HUES6 (cell line): Measurements from ENCODE around the gene KIF26A.

Experiments
- H3K27ac ChIP-seq: 2 replicates; pipeline ENCODE4 v1.7.0; 2013; ENCODE audit warnings: low read depth, mild to moderate bottlenecking, low read length, inconsistent platforms
- H3K27me3 ChIP-seq: 2 replicates; pipeline ENCODE4 v1.6.1; 2013; ENCODE audit warnings: low read length; ENCODE audit not compliant: control insufficient read depth, insufficient read depth
- H3K36me3 ChIP-seq: 2 replicates; pipeline ENCODE4 v1.6.1; 2013; ENCODE audit warnings: low read length; ENCODE audit not compliant: control insufficient read depth, insufficient read depth
- H3K4me1 ChIP-seq: 2 replicates; pipeline ENCODE4 v1.6.1; 2013; ENCODE audit warnings: low read length; ENCODE audit not compliant: control insufficient read depth, insufficient read depth
- H3K4me3 ChIP-seq: 2 replicates; pipeline ENCODE4 v1.5.1; 2013; ENCODE audit warnings: low read depth, low read length
- H3K9ac ChIP-seq: one replicate; pipeline ENCODE4 v1.6.1; 2013; ENCODE audit warnings: mild to moderate bottlenecking, low read length
- H3K9me3 ChIP-seq: 2 replicates; pipeline ENCODE4 v1.6.1; 2013; ENCODE audit warnings: low read depth, low read length; ENCODE audit not compliant: control insufficient read depth, insufficient read depth

KIF26A gene

DNA sequence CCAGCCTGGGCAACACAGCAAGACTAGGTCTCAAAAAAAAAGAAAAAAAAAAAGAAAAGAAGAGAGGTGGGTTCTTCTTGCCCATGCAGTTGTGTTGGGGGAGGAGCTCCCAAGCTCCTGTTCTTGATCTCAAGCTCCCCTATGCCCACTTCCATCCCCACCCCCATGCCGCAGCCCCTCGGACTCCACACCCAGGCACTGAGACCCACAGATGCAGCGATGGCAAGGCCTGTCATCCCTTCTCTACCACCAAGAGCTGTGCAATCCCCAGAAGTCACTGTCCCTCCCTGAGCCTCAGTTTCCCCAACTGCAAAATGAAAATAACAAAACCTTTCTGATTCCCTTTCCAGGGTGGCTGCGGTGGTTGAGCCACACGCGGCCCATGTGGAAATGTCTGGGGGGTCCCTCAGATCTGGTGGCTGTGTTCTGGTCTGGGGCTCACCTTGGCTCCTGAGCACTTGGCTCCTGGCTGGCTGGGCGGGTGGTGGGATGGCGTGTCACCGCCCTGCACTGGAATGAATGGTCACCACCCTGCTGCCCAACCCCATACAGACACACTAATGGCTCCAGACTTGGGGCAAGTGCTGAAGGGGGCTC is 22.6 kb upstream of the KIF26A start:
- H3K9ac ChIP-seq = no peak overlapping the region

DNA sequence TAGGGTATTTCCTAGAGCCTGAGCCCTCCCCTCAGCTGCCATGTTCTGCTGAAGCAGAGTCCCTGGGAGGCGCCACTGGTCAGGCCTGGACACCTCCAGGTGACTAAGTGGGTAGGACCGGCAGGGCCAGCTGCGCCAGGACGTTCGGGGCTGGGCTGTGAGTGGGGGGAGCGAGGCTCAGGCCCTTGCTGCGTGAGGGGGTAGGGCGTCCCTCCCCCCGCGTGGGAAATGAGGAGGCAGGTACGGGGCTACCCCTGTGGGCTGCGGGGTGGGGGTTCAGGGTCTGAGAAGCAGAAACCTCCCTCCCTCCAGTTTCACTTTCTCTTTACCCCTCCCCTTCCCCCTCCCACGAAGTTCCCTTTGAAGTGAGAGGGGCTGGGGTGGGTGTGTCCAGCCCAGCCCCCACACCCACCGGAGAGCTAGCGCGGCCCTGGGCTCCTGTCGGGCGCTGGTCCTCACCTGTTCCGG is 22.1 kb upstream of the KIF26A start:
- Histone ChIP-seq H3K9ac (no peak overlapping the region), H3K4me1 (no peaks in the 10 kb centered on the region), H3K9me3 (no peaks in the 10 kb centered on the region), H3K4me3 (peak overlapping the region; percentile 63), H3K27me3 (peaks cover 77% of the 10 kb centered on the region), H3K36me3 (no peaks in the 10 kb centered on the region), H3K27ac (no peak overlapping the region)

More for the DNA sequence above, 22.6 kb upstream of the KIF26A start:
- Histone ChIP-seq H3K4me1 (no peaks in the 10 kb centered on the region), H3K27me3 (peaks cover 72% of the 10 kb centered on the region), H3K4me3 (no peak overlapping the region), H3K27ac (no peak overlapping the region), H3K36me3 (no peaks in the 10 kb centered on the region), H3K9me3 (no peaks in the 10 kb centered on the region)

DNA sequence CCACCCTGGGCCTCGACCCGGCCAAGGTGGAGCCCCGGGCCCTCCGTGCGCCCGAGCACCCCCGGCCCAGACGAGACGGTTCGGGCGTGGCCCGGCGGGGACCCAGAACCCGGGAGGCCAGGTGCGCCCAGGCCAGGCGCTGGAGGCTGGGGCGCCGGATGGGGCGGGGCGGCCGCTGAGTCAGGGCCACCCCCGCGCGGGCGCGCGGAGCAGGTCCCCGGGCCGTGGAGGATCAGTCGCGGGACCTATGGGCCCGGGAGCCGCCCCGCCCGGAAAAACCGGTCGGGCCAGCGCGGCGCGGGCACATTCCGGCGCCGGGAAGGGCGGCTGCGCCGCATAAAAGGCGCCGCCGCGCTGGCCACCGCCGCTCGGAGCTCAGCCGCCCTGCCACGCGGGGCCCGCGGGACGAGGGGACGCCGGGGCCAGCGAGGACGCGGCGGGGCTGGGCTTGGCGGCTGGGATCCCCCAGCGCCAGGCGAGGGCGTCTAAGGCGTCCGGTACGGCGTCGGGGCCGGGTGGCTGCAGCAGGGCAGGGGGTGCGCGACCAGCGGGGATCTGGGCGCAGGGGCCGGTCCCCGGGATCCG is 21.5 kb upstream of the KIF26A start:
- Histone ChIP-seq H3K4me3 (peak overlapping the region; percentile 63), H3K9ac (no peak overlapping the region), H3K4me1 (no peaks in the 10 kb centered on the region), H3K9me3 (no peaks in the 10 kb centered on the region), H3K27me3 (peaks cover 79% of the 10 kb centered on the region), H3K27ac (no peak overlapping the region), H3K36me3 (no peaks in the 10 kb centered on the region)

DNA sequence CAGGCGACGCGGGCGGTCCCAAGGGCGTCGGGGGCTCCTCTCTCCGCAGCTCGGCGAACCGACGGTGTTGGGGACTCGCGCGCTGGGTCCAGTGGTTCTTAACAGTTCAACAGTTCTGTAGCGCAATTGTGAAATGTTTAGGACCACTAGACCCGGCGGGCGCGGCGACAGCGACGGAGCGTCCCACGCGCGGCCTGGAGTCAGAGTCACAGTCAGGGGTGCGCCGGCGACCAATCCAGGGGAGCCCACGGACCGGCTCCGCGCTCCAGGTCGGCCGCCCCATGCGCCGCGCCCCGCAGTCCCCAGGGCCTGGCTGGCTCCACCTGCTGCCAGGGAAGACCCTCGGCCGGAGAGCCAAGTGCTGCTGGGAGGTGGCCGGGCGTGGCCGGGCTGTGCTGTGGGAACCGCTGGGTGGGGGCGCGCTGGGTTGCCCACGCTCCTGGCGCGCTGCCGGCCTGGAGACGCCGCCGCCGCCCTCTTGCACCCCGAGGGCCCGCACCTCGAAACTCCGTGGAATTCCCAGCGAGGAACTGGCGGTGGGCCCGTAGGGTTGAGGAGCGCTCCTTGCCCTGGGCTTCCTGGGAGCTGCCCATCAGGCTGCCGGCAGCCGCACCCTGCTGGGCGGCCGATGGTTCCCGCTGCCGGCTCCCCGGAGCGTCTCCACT is 20.9 kb upstream of the KIF26A start:
- H3K4me1 ChIP-seq = no peaks in the 10 kb centered on the region
- H3K9me3 ChIP-seq = no peaks in the 10 kb centered on the region
- H3K9ac ChIP-seq = no peak overlapping the region
- H3K27me3 ChIP-seq = peaks cover 79% of the 10 kb centered on the region
- H3K27ac ChIP-seq = no peak overlapping the region
- H3K4me3 ChIP-seq = peak overlapping the region; percentile 63
- H3K36me3 ChIP-seq = no peaks in the 10 kb centered on the region

DNA sequence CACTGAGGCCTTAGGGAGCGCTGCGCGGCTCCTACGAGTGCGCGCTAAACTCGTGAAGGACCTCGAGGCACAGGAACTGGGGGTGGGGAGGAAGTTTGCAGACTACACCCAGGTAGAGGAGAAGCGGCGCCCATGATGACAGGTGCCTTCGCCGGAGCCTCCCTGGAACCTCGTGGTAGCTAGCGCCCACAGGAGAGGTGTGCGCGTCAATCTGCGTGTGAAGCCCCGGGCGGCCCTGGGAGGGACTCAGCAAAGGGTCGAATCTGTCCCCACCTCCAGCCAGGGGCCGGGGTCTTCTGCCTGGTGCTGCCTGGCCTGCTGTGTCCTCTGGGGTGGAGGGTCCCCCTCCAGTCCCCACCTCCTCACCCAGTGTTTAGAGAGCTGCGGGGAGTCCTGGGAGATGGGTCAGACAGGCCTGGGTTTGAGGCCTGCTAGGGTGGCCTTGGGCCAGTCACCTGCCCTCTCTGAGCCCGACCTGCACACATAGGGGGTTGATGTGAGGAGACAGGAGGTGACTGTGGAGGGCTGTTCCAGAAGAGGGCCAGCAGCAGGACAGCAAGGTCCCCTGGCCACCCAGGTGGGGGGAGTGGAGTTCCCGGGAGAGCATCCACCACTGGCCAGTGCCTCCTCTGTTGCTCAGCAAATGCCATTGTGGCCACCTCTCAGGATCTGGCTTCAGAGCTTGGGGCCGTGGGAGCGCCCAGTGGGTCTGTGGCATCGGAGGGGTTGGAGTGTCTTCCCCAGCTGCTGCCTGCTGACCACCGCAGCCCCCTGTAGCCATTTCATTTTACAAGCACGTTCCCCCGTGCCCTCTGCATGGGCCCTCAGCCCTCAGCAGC is 20.2 kb upstream of the KIF26A start:
- H3K27ac ChIP-seq = no peak overlapping the region
- no peaks in the 10 kb centered on the region for H3K4me1 ChIP-seq
- no peaks in the 10 kb centered on the region for H3K36me3 ChIP-seq
- no peak overlapping the region for H3K9ac ChIP-seq
- H3K4me3 ChIP-seq = peak overlapping the region; percentile 63
- peaks cover 79% of the 10 kb centered on the region for H3K27me3 ChIP-seq
- peaks cover 3% of the 10 kb centered on the region; the same call in 1 of the 2 replicates for H3K9me3 ChIP-seq

DNA sequence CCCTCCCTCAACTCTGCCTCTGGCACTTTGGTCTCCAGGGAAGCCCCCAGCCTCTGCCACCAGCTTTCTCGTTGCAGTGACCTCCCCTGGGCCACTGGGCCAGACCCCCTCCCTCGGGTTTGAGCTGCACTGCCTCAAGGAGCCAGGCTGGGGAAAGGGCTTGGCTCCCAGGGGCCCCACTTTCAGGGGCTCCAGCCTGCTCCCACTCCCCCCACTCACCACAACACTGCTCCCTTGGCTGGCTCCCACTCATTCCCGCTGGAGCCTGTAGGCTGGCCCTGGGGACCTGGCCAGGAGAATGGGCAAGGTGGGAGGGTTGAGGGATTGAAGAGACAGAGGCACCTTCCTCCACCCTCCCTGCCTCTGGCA is 19.3 kb upstream of the KIF26A start:
- Histone ChIP-seq H3K36me3 (no peaks in the 10 kb centered on the region), H3K27me3 (peaks cover 74% of the 10 kb centered on the region), H3K9me3 (peaks cover 3% of the 10 kb centered on the region; the same call in 1 of the 2 replicates)

DNA sequence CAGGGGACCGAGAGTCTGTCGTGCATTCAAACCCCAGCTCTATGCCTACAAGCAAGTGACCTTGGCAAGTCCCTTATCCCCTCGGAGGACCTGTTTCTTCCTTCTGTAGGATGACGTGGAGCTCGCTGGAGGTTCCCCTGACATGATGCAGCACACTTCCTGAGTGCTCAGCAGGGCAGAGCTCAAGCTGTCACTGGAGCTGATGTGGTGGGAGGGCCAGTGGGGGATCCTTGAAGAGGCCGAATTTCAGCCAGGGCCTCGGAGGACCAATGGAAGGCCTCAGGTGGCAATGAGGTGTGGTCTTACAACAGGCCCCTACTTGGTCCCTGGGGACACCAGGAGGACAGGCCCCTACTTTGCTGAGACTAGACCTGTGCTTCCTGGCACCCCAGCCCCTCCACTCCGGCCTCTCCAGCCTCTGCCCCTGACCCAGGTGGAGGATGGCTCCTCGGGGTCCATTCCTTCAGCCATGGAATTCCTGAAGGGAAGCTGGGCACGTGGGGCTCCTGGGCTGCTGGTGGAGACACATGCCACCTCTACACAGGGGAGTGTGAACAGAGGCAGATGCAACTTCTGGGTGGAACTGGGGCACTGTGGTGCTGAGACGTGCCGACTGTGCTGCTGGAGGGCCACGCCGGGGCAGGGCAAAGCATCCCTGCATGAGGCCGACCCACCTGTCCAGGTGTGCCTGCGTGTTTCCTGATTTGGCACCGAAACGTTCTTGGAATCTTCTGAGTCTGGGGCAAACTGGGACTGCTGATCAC is 18.7 kb upstream of the KIF26A start:
- no peak overlapping the region for H3K4me3 ChIP-seq
- H3K36me3 ChIP-seq = no peaks in the 10 kb centered on the region
- no peak overlapping the region for H3K9ac ChIP-seq
- H3K27me3 ChIP-seq = peaks cover 68% of the 10 kb centered on the region
- no peaks in the 10 kb centered on the region for H3K4me1 ChIP-seq
- H3K27ac ChIP-seq = no peak overlapping the region
- peaks cover 3% of the 10 kb centered on the region; the same call in 1 of the 2 replicates for H3K9me3 ChIP-seq

More for the DNA sequence above, 19.3 kb upstream of the KIF26A start:
- Histone ChIP-seq H3K27ac (no peak overlapping the region), H3K4me1 (no peaks in the 10 kb centered on the region), H3K4me3 (no peak overlapping the region), H3K9ac (no peak overlapping the region)

DNA sequence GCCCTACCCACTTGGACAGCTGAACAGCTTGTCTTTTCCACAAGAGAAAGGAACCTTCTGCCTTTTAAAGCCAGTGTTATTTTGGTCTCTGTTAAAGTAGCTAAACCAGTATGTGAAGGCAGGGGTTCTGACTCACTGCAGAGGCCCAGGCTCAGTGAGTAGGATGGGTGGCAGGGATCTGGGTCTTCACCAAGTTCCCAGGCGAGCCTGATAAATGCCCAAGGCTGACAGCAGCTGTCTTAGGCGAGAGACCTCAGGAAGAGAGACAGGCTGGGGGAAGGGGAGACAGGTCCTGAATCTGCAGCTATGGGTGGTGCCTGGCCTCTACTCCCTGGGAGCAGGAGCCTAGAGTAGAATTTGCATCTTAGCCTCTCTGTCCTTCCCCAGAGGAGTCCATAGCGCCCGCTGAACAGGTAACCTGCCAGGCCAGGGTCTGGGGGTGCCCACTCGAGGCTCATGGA is 18.1 kb upstream of the KIF26A start:
- Histone ChIP-seq H3K4me3 (no peak overlapping the region), H3K27ac (no peak overlapping the region), H3K27me3 (peaks cover 62% of the 10 kb centered on the region), H3K9ac (no peak overlapping the region), H3K9me3 (peaks cover 9% of the 10 kb centered on the region; the same call in 1 of the 2 replicates), H3K4me1 (no peaks in the 10 kb centered on the region), H3K36me3 (no peaks in the 10 kb centered on the region)

DNA sequence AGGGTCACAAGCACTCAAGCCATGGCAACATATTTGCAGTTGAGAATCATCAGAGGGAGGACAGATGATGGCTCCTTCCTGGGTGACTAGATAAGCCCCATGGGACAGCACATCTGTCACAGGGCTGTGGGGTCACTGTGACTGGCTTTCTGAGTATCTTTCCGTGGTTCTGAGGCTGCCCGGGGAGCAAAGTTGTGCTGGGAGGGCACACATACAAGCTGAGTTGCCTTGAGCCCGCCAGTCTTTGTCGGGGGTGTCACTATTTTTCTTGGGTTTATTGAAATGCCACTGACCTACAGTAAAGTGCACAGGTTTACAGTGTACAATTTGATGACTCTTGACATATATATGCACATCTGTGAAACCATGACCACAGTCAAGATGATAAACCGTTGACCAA is 17.2 kb upstream of the KIF26A start:
- Histone ChIP-seq H3K4me3 (no peak overlapping the region), H3K36me3 (no peaks in the 10 kb centered on the region), H3K27me3 (peaks cover 54% of the 10 kb centered on the region), H3K27ac (no peak overlapping the region), H3K4me1 (no peaks in the 10 kb centered on the region), H3K9ac (no peak overlapping the region), H3K9me3 (peaks cover 10% of the 10 kb centered on the region)

DNA sequence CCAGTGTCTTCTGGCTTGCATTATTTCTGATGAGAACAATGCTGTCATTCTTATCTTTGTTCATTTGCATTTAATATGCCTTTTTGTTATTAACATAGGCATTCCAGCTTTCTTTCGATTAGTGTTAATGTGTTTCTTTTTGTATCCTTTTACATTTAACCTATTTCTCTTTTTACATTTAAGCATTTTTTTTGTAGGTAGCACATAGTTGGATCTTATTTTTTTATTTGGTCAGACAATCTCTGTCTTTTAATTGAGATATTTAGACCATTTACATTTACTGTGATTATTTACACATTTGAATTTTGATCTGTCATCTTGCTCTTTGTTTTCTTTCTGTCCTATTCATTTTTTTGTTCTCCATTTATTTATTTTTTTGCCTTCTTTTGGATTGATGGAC is 14.5 kb upstream of the KIF26A start:
- Histone ChIP-seq H3K4me1 (no peaks in the 10 kb centered on the region), H3K27ac (no peak overlapping the region), H3K9me3 (peaks cover 23% of the 10 kb centered on the region), H3K36me3 (no peaks in the 10 kb centered on the region), H3K27me3 (peaks cover 26% of the 10 kb centered on the region), H3K9ac (no peak overlapping the region), H3K4me3 (no peak overlapping the region)
